Measurements from ENCODE around the gene URI1.
"Not testable (repeated sequence)": the region's sequence is repeated elsewhere in the genome, so short reads cannot be mapped to it uniquely, and the experiment has no call there.

The URI1 gene

DNA sequence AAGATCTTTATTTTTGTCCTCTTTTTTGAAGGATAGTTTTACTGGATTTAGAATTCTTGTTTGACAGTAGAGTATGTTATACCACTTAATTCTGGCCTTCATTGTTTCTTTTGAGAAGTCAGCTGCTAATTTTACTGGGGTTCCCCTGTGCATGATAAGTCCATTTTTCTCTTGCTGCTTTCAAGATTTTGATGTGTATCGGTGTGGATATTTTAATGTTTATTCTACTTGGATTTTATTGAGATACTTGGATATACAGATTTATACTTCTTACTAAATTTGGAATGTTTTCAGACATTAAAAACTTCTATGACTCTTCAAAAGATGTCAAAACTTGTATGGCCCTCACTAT is 86.9 kb downstream of the URI1 start:
- no peak for DNase-seq

DNA sequence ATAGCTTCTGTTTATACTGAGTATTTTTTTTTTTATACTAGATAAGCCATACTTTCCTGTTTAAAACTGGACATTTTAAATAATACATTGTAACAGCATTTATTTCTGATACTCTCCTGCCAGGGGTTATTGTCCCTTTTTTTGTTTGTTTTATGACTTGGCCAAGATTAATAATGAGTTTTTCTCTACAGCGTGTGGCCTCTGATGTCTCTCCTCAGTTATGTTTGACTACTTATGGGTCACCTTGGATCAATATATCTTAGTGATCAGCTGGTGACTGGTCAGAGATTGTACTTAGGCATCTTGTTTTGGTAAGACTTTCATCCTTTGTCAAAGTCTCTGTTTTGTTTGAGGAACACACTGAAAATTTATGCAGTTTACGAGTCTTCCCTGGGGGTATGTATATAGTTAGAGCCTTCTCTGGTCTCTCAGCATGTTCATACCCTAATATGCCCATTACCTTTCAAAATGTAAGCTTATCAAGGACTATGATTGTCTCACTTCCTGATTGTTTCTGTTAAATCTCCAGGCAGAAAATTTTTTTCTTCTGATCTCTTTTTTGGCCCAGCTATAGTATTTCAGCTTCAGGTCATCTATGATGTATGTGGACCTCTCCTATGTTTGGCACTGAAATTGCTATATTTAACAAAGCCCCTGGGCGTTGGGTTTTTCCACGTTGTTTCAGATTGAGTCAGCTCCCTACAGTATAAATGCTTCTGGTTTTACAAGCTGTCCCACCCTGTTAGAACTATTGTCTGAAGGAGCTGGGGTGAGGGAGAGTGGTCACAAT is 87.9 kb downstream of the URI1 start:
- DNase-seq = no peak

- DNase-seq = no peak
Observed at GRCh38 chr19:30034321-30034720, 92.3 kb downstream of the URI1 start.

DNA sequence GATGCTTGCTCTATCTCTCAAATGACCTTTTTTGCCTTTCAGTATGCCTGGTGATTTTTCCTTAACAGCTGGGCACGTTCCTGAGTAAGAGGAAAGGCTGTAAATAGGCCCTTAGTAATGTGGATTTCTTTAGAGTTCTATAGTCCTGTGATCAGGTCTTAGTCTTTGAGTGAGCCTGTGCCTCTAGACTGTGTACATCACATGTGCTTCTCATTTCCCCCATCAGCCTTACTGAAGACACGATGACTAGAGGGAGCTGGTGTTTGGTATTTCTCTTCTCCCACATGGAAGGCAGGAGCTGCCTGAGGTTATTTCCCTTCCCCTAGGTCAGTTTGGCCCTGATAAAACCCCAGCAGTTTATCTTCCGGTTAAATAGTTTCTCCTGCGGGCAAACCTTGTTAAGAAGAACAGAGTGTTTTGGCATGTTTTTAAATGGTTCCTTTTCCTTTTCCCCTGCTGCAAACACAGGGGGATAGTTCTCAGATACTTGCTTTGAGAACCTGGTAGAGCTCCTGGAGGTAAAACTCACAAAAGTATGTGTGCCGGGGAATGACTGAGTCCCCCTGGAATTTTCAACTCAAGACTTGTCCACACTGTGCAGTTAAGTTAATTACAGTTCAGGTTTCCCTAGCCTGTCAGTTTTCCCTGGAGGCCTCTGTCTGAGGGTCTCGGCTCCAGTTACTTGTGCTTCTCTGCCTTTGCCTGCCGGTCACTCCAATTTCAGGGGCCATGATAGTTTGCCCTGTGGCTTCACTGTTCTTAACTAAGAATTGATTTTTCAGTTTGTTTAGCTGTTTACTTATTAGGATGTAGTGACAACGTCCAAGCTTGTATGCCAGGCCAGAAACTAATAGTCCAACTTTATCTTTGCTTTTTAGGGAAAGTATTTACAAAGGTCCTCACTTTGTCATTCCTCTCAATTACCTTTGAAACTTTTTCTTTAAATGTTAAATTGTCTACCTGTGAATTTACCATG is 94.4 kb downstream of the URI1 start:
- no peak for DNase-seq

DNA sequence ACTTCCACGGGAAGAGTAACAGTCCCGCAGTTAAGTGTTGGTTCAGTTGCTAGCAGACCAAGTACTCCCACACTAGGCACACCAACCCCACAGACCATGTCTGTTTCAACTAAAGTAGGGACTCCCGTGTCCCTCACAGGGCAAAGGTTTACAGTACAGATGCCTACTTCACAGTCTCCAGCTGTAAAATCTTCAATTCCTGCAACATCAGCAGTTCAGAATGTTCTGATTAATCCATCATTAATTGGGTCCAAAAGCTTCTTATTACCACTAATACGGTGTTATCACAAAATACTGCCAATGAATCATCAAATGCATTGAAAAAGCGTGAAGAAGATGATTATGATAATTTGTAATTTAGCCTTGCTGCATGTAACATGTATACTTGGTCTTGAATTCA is 95.8 kb downstream of the URI1 start:
- DNase-seq = no peak

DNA sequence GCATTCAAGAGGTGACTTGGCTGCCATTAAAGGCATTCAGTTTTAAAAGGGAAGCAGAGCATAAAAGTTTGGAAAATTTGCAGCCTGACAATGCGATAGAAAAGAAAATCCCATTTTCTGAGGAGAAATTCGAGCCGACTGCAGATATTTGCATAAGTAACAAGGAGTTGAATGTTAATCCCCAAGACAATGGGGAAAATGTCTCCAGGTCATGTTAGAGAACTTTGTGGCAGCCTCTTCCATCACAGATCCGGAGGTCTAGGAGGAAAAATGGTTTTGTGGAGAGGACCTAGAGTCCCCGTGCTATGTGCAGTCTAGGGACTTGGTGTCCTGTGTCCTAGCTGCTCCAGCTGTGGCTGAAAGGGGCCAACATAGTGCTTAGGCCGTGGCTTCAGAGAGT is 99.9 kb downstream of the URI1 start:
- not testable (repeated sequence) for DNase-seq

- DNase-seq = not testable (repeated sequence)
Observed at GRCh38 chr19:30043008-30043407, 101.0 kb downstream of the URI1 start.

GRCh38 chr19:30044273-30045248 is 102.5 kb downstream of the URI1 start:
- peak; percentile 84 for DNase-seq

DNA sequence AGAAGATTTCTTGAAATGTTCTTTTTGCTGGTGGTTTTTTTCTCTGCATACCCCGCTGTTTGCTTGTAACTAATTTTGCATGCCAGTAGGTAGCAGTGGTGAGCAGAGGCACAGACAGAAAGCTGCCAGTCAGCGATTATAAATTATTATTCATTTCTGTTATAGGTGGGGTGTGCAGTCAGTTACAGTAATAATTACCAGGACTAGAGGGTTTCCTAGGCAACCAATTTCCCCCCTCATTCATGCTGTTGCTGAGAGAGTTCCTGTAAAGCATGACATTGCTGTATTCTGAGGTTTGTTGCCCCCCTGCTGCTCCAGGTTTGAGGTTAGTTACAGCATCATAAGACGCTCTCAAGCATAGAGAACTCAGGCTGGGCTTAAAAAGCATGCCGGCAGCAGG is 104.5 kb downstream of the URI1 start:
- peak; percentile 77 for DNase-seq

GRCh38 chr19:30047432-30047831 is 105.4 kb downstream of the URI1 start:
- peak; percentile 74 for DNase-seq

DNA sequence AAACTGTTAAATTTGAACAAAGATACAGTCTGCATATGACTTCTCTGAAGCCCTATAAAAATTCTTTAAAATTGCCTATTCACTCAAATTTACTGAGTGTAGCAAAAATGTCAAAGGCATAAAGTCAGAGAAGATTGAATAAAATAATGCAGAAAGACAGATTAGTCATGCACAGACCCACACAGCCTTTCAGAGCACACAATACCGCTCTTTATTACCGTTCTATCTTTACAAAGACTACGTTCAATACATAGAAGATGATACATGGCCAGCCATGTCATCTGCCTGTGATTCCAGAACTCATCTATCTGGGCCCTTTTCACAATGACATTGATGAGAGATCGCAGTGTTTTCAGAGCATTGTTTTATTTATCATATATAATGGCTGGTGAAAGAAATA is 107.2 kb downstream of the URI1 start:
- no peak for DNase-seq

DNA sequence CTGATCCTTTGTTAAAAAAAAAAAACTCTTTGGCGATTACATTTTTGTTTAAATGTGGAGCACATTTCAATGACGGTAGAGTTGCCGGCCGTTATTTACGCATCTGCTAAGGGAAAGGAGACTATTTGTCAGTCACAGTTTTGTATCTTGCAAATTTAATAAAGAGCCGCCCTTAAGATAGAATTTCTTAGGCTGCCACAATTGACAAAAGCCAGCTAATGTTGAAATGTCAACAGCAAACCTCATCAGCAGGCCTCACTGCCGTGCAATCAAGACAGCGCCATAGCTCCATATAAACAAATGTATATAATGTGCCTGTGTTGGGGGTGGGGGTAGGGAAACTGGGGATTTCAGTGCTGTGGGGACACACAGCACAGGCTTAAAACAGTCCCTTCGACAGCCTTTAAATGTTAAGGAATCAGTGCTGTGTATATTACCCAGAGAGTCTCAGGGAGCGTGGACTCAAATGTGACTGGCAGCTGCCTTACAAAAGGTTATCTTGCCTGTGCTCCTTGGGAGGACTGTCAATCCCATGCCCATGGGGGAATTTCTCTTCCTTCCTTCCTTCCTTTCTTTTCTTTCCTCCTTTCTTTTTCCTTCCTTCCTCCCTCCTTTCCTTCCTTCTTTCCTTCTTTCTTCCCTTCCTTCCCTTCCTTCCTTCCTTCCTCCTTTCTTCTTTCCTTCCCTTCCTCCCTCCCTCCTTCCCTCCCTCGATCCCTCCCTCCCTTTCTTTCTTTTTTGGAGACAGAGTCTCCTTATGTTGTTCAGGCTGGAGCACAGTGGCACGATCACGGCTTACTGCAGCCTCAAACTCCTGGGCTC is 108.0 kb downstream of the URI1 start:
- DNase-seq = no peak

DNA sequence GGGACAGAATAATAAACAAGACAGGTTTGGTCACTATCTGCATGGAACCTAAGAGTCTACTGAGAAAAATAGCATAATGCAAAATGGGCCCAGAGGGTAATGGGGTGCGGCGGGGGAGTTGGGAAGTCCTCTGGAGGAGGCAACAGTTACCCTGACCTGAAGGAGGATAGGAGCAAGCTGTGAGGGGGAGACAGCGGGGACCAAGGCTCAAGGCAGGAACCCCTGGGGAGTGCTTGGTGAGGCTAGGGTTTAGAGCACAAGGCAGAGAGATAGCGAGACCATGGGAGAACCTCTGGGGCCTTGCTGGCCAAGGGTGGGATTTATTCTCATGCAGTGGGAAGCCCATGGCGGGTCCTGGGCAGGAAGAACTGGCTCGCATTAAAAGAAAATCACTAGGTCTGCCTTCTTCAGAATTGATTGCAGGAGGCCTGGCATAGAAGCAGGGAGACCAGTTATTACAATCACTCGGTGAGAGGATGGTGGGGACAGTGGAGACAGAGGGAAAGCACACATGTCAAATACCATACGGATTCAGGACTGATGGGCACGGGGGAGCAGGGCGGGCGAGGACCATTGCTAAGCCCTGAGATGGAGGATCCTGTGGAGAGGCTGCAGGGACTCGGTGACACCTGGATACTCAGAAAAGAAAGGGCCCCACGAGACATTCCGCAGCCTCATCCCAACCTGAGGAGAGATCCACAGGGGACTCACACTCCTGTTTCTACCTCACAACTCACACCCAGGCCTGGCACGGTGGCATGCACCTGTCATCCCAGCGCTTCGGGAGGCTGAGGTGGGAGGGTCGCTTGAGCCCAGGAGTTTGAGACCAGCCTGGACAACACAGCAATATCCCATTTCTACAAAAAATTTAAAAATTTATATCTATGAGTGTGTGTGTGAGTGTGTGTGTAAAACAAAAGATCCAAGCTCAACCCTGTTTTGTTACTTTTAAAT is 110.4 kb downstream of the URI1 start:
- no peak for DNase-seq

GRCh38 chr19:30053558-30053957 is 111.5 kb downstream of the URI1 start:
- no peak for DNase-seq

DNA sequence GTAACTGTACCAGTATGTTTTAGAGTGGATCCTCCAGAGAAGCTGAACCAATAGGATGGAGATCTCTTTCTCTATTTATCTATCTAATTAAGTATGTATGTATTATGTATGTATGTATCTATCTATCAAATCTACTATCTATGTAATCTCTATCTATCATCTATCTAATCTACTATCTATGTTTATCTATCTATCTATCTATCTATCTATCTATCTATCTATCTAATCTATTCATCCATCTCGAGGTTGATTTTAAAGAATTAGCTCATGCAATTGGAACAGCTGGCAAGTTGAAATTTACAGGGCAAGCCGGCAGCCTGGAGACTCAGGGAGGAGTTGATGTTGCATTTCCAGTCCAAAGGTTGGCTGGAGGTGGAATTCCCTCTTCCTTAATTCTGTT is 112.2 kb downstream of the URI1 start:
- DNase-seq = no peak

DNA sequence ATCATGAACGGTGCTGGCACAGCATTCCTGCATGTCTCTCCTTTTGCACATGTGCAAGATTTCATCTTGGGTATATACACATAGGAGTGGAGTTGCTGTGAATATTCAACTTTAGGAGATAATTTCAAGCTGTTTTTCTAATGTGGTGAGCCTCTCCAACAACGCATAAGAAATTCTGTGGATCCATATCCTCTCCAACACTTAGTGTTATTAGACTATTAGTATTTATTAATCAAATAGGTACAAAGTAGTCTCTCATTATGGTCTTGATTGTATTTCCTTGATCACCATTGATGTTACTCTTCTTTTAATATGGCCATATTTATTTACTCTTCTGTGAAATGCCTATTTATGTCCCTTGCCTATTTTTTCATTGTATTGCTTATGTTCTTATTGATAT is 114.5 kb downstream of the URI1 start:
- no peak for DNase-seq

- DNase-seq = no peak
Observed at GRCh38 chr19:30059741-30060457, 117.9 kb downstream of the URI1 start.

DNA sequence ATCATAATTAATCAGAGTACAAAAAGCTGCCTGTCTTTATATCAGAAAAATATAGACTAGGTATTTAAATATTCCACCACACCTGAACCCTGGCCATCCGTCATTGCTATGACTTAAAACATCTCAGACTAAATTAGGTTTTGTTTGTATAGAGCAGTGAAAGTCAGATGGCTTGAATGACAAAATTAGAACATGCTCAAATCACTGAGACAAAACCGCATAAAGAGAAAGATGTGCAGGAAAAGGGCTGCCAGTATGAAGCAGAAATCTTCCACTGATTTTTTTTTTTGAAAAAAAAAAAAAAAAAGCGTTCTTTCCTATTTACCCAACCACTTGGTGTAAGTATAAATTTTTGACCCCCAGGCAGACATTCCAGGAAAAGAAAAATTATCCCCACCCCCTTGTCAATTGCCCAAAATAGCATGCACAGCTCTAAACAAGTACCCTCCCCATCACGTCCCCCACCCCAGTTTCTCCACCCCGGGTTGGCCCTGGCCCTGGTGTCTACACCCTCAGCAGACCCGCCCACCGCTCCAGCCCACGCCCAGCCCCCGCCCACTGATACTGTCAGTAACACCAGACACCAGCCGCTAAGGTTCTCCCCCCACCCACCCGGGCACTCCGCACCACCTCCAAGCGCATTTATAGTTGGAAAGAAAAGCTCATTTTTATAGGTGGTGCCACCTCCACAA is 118.6 kb downstream of the URI1 start:
- no peak for DNase-seq
